Peyer's patch (tissue), 4 donors: ENCODE measurements around the gene CYSTM1. TPM values are rescaled to one million over a fixed set of nuclear protein-coding genes. Genes with fewer than 3 reads are reported as not detected.

ENCODE experiments used
- DNase-seq, 3 donors: peaks; one replicate each; pipeline ENCODE4 v3.0.0-alpha.2; 2017 to 2019
- H3K27ac ChIP-seq, 4 donors: fragments of 200-600 bp; sonication (generic); one replicate each; pipeline ENCODE4 v1.5.1; 2016 to 2019
- H3K27me3 ChIP-seq, 2 donors: fragments of 200-600 bp; sonication (generic); one replicate each; pipeline ENCODE4 v1.5.1; 2019
- H3K36me3 ChIP-seq, 3 donors: fragments of 200-600 bp; sonication (generic); one replicate each; pipeline ENCODE4 v1.5.1; 2016 to 2019
- H3K4me1 ChIP-seq, 4 donors: fragments of 200-600 bp; sonication (generic); one replicate each; pipeline ENCODE4 v1.5.1; 2016 to 2019
- H3K4me3 ChIP-seq, 4 donors: fragments of 200-600 bp; sonication (generic); 1 replicate in 3 of 4; 2 replicates in 1 of 4; pipeline ENCODE4 v1.5.1; 2016 to 2019; ENCODE audit warnings: mild to moderate bottlenecking in 1 of 4
- H3K9me3 ChIP-seq, 4 donors: fragments of 200-600 bp; sonication (generic); one replicate each; pipeline ENCODE4 v1.5.1; 2016 to 2019; ENCODE audit warnings: mild to moderate bottlenecking in 1 of 4
- CTCF ChIP-seq, 6 experiments: fragments of 450-650 bp in 4 of 6; fragments of 200-600 bp in 2 of 6; sonication (generic) in 1 of 6; IDR thresholded peaks; one replicate each; pipeline ENCODE4 v1.5.1; 2017 to 2019; ENCODE audit warnings: antibody characterized with exemption in 6 of 6, mild to moderate bottlenecking in 3 of 6, moderate library complexity in 1 of 6
- POLR2A ChIP-seq, 2 donors: fragments of 450-650 bp; IDR thresholded peaks; one replicate each; pipeline ENCODE4 v1.5.1; 2017; ENCODE audit warnings: antibody characterized with exemption in 2 of 2, mild to moderate bottlenecking in 2 of 2, moderate library complexity in 2 of 2
- total RNA-seq, 4 donors: library from RNA; depleted of rRNA; stranded (reverse); fragments of >200 nt; gene quantifications; one replicate each; pipeline ENCODE4 v1.1.0, GENCODE V29; 2016

Gene CYSTM1
- total RNA-seq, 4 donors from 2014 or later = 60.2 to 185 (median 140) TPM

- Histone ChIP-seq H3K4me1 (peaks cover 0 to 9% (median 0%) of the 10 kb centered on the region in 4 donors), H3K27ac (no peak overlapping the region), H3K36me3 (no peaks in the 10 kb centered on the region), H3K9me3 (no peaks in the 10 kb centered on the region), H3K27me3 (no peaks in the 10 kb centered on the region), H3K4me3 (no peak overlapping the region)
- no peak for DNase-seq
- TF ChIP-seq POLR2A (IDR thresholded peaks at IDR 0.05) (no peak), CTCF (IDR thresholded peaks at IDR 0.05) (no peak)
Measured at GRCh38 chr5:140189253-140189652, 14.3 kb downstream of the CYSTM1 start.

- TF ChIP-seq CTCF (IDR thresholded peaks at IDR 0.05) (no peak), POLR2A (IDR thresholded peaks at IDR 0.05) (no peak)
- no peaks in the 10 kb centered on the region for H3K36me3 ChIP-seq
- no peaks in the 10 kb centered on the region for H3K9me3 ChIP-seq
- no peaks in the 10 kb centered on the region for H3K27me3 ChIP-seq
- no peak for DNase-seq
- H3K27ac ChIP-seq = no peak overlapping the region
- no peak overlapping the region for H3K4me3 ChIP-seq
- H3K4me1 ChIP-seq = peaks cover 0 to 9% (median 0%) of the 10 kb centered on the region in 4 donors
Measured at GRCh38 chr5:140189977-140190871, 15.2 kb downstream of the CYSTM1 start.

- Histone ChIP-seq H3K9me3 (no peaks in the 10 kb centered on the region), H3K36me3 (no peaks in the 10 kb centered on the region), H3K4me1 (peaks cover 0 to 9% (median 0%) of the 10 kb centered on the region in 4 donors), H3K4me3 (no peak overlapping the region), H3K27me3 (no peaks in the 10 kb centered on the region), H3K27ac (no peak overlapping the region)
- no peak for TF ChIP-seq CTCF (IDR thresholded peaks at IDR 0.05)
- TF ChIP-seq POLR2A (IDR thresholded peaks at IDR 0.05) = no peak
- DNase-seq = no peak
Measured at GRCh38 chr5:140190872-140191218, 15.9 kb downstream of the CYSTM1 start.

- H3K27ac ChIP-seq = no peak overlapping the region
- no peaks in the 10 kb centered on the region for H3K9me3 ChIP-seq
- TF ChIP-seq POLR2A (IDR thresholded peaks at IDR 0.05) = no peak
- TF ChIP-seq CTCF (IDR thresholded peaks at IDR 0.05) = no peak
- H3K4me3 ChIP-seq = no peak overlapping the region
- no peaks in the 10 kb centered on the region for H3K27me3 ChIP-seq
- DNase-seq = no peak
- H3K4me1 ChIP-seq = peaks cover 0 to 9% (median 0%) of the 10 kb centered on the region in 4 donors
- no peaks in the 10 kb centered on the region for H3K36me3 ChIP-seq
Measured at GRCh38 chr5:140192715-140193430, 17.9 kb downstream of the CYSTM1 start.

- DNase-seq = no peak
- H3K27me3 ChIP-seq = no peaks in the 10 kb centered on the region
- peaks cover 0 to 9% (median 0%) of the 10 kb centered on the region in 4 donors for H3K4me1 ChIP-seq
- no peak overlapping the region for H3K4me3 ChIP-seq
- TF ChIP-seq POLR2A (IDR thresholded peaks at IDR 0.05) (no peak), CTCF (IDR thresholded peaks at IDR 0.05) (no peak)
- peaks cover 0 to 8% (median 0%) of the 10 kb centered on the region in 3 donors for H3K36me3 ChIP-seq
- no peaks in the 10 kb centered on the region for H3K9me3 ChIP-seq
- no peak overlapping the region for H3K27ac ChIP-seq
Measured at GRCh38 chr5:140194662-140195061, 19.7 kb downstream of the CYSTM1 start.
